HepG2 (cell line): ENCODE data around the gene CERT1. TPM values are rescaled to one million over a fixed set of nuclear protein-coding genes. Genes with fewer than 3 reads are reported as not detected.

Experiments used
- ATAC-seq: fragments of 200-7000 bp; cut with Tn5 transposase; 3 replicates; pipeline ENCODE4 v1.9.1; 2020; ENCODE audit warnings: mild to moderate bottlenecking, moderate library complexity
- BruUV-seq: library from RNA; stranded (reverse); fragments of 400-500 nt; replicated peaks from 2 replicates; lab custom pipeline; 2021; lab: Mats Ljungman, UMichigan
- CTCF ChIA-PET: fragments of 300-600 bp; formaldehyde crosslinking; extraction: SDS; loops from one replicate; lab custom pipeline; 2021; ENCODE audit warnings: low total read pairs, inconsistent platforms, low intra/inter-chr PET ratio; lab: Yijun Ruan, JAX
- POLR2A ChIA-PET: fragments of 350-600 bp; sonication (Branson Sonifier 250); formaldehyde crosslinking; loops from one replicate; lab custom pipeline; 2020; ENCODE audit warnings: antibody characterized with exemption, inconsistent platforms; lab: Yijun Ruan, JAX
- DNase-seq: peaks from one replicate; pipeline ENCODE4 v3.0.0-alpha.2; 2015; ENCODE audit warnings: low spot score
- FAIRE-seq: peaks from 3 replicates; lab custom pipeline; 2011; peaks lifted over from hg19 to GRCh38; lab: Jason Lieb, UNC
- H2AFZ ChIP-seq: one replicate; pipeline ENCODE4 v1.6.1; 2011; ENCODE audit warnings: low read length, inconsistent platforms
- H3K27ac ChIP-seq: fragments of 300-600 bp; 3 replicates; pipeline ENCODE4 v1.8.0; 2011; ENCODE audit warnings: mixed run types, mild to moderate bottlenecking, mixed read lengths, low read length, inconsistent platforms; ENCODE audit not compliant: insufficient read depth; ENCODE audit errors: extremely low read length
- H3K27me3 ChIP-seq, 2 experiments: fragments of 200-600 bp in 1 of 2; 2 replicates in 1 of 2; 3 replicates in 1 of 2; pipeline versions ENCODE4 v1.6.0 to v1.8.0; 2011; ENCODE audit warnings: low read length in 2 of 2, mild to moderate bottlenecking in 2 of 2, moderate library complexity in 2 of 2, inconsistent platforms in 1 of 2; ENCODE audit not compliant: insufficient read depth in 2 of 2, control insufficient read depth in 1 of 2
- H3K36me3 ChIP-seq, 2 experiments: fragments of 200-600 bp in 1 of 2; replicated peaks in 1 of 2; 2 replicates in 1 of 2; 3 replicates in 1 of 2; pipeline versions ENCODE4 v1.5.1 to v1.8.0; 2011; ENCODE audit warnings: low read length in 2 of 2, inconsistent platforms in 1 of 2; ENCODE audit not compliant: insufficient read depth in 2 of 2, control insufficient read depth in 1 of 2
- H3K4me1 ChIP-seq: 2 replicates; pipeline ENCODE4 v1.5.1; 2012; ENCODE audit warnings: low read length, inconsistent platforms; ENCODE audit not compliant: insufficient read depth
- H3K4me2 ChIP-seq: 2 replicates; pipeline ENCODE4 v1.6.0; 2011; ENCODE audit warnings: low read depth, low read length, inconsistent platforms
- H3K4me3 ChIP-seq, 3 experiments: fragments of 200-600 bp in 1 of 3; sonication (generic), shearing (Covaris generic) in 1 of 3; replicated peaks in 1 of 3; 2 replicates each; pipeline ENCODE4 v1.5.1; 2011 to 2016; ENCODE audit warnings: low read length in 3 of 3, inconsistent platforms in 2 of 3, low read depth in 2 of 3, mild to moderate bottlenecking in 2 of 3, control low read depth in 1 of 3, mixed read lengths in 1 of 3; ENCODE audit not compliant: insufficient read depth in 1 of 3
- H3K79me2 ChIP-seq: one replicate; pipeline ENCODE4 v1.6.1; 2011; ENCODE audit warnings: low read length, inconsistent platforms; ENCODE audit not compliant: insufficient read depth
- H3K9ac ChIP-seq: 2 replicates; pipeline ENCODE4 v1.6.0; 2011; ENCODE audit warnings: mild to moderate bottlenecking, low read depth, low read length, inconsistent platforms; ENCODE audit not compliant: insufficient read depth
- H3K9me3 ChIP-seq: 2 replicates; pipeline ENCODE4 v1.5.1; 2012; ENCODE audit warnings: mild to moderate bottlenecking, low read length
- H4K20me1 ChIP-seq: 2 replicates; pipeline ENCODE4 v1.6.0; 2011; ENCODE audit warnings: inconsistent platforms, mild to moderate bottlenecking, low read length, moderate library complexity; ENCODE audit not compliant: insufficient read depth
- ADNP ChIP-seq: sonication (generic); formaldehyde crosslinking; IDR thresholded peaks from 2 replicates; pipeline ENCODE4 v1.4.0; 2020; ENCODE audit warnings: missing genetic modification reagents
- CEBPB ChIP-seq: IDR thresholded peaks from 2 replicates; pipeline ENCODE4 v1.6.1; 2011; ENCODE audit warnings: low read depth, low read length, improper control_type of control experiment, borderline replicate concordance
- NAIF1 ChIP-seq: sonication (generic); formaldehyde crosslinking; IDR thresholded peaks from 2 replicates; pipeline ENCODE4 v1.5.0; 2020; ENCODE audit warnings: mild to moderate bottlenecking, missing genetic modification reagents, borderline replicate concordance
- NBN ChIP-seq: fragments of 450-650 bp; conservative IDR thresholded peaks from 2 replicates; pipeline ENCODE4 v1.6.1; 2017
- PAWR ChIP-seq: sonication (generic); formaldehyde crosslinking; IDR thresholded peaks from 2 replicates; pipeline ENCODE4 v1.4.0; 2020; ENCODE audit warnings: missing genetic modification reagents, mild to moderate bottlenecking, borderline replicate concordance
- PHF21A ChIP-seq: sonication (generic); formaldehyde crosslinking; IDR thresholded peaks from 2 replicates; pipeline ENCODE4 v1.5.0; 2020; ENCODE audit warnings: mild to moderate bottlenecking, missing genetic modification reagents
- PRMT3 ChIP-seq: sonication (generic); formaldehyde crosslinking; IDR thresholded peaks from 2 replicates; pipeline ENCODE4 v1.8.1; 2022; ENCODE audit warnings: low read depth, mild to moderate bottlenecking, moderate library complexity, missing genetic modification reagents, borderline replicate concordance
- ZFX ChIP-seq: sonication (generic); formaldehyde crosslinking; IDR thresholded peaks from 2 replicates; pipeline ENCODE4 v1.4.0; 2020; ENCODE audit warnings: mild to moderate bottlenecking, low read depth, missing genetic modification reagents, moderate library complexity
- ZNF589 ChIP-seq: sonication (generic); formaldehyde crosslinking; conservative IDR thresholded peaks from 2 replicates; pipeline ENCODE4 v1.8.0; 2022; ENCODE audit warnings: mild to moderate bottlenecking, moderate library complexity, missing genetic modification reagents
- ZNF782 ChIP-seq: sonication (generic); formaldehyde crosslinking; IDR thresholded peaks from 2 replicates; pipeline ENCODE4 v1.4.0; 2020; ENCODE audit warnings: missing genetic modification reagents, mild to moderate bottlenecking, borderline replicate concordance
- WGBS: methylation state at CpG from one replicate; pipeline ENCODE4 v1.1.6; 2017; ENCODE audit warnings: low lambda C conversion rate; 5-methylcytosine and 5-hydroxymethylcytosine counted together
- in situ Hi-C: cut with HindIII; loops from 2 replicates; pipeline ENCODE4 v1.10.0; 2017; ENCODE audit warnings: low pct_unique_long_range_greater_than_20kb; ENCODE audit not compliant: extremely low pct_ligation_motif_present
- intact Hi-C: fragments of 100-400 bp; cut with micrococcal nuclease; formaldehyde crosslinking; loops from one replicate; pipeline ENCODE4 v1.10.0; 2022; ENCODE audit not compliant: unreplicated experiment
- polyA plus RNA-seq, 8 experiments: library from polyadenylated mRNA; depleted of rRNA in 3 of 8; stranded (reverse) in 7 of 8; unstranded in 1 of 8; fragments of >200 nt; fragmentation: Illumina TruSeq in 4 of 8; extraction: Trizol in 4 of 8; gene quantifications; 2 replicates each; pipeline versions ENCODE4 v1.2.1 to v1.2.3, GENCODE V29; 2011 to 2016; ENCODE audit warnings: low read depth in 4 of 8, missing spikeins in 1 of 8, mixed read lengths in 1 of 8; ENCODE audit not compliant: insufficient read depth in 1 of 8
- total RNA-seq, 5 experiments: library from RNA; depleted of rRNA; stranded (reverse); fragments of >200 nt; fragmentation: Illumina TruSeq; extraction: Trizol; gene quantifications; 2 replicates each; pipeline ENCODE4 v1.2.3, GENCODE V29; 2016; ENCODE audit warnings: low read depth in 1 of 5
- TF ChIP-seq, protein P1 (sequence below): IDR thresholded peaks from 2 replicates; pipeline ENCODE4 v1.6.1; 2016; ENCODE audit warnings: low read depth, borderline replicate concordance
- TF ChIP-seq, protein P2 (sequence below): sonication (generic); formaldehyde crosslinking; IDR thresholded peaks from 2 replicates; pipeline ENCODE4 v1.4.0; 2020; ENCODE audit warnings: mild to moderate bottlenecking, missing genetic modification reagents

Gene CERT1
- total and polyA plus RNA-seq, 2 of the 13 experiments (the other 11 are each of a cell fraction or from before 2014, with no cell fraction given), result 8.2 to 12.7 TPM

DNA sequence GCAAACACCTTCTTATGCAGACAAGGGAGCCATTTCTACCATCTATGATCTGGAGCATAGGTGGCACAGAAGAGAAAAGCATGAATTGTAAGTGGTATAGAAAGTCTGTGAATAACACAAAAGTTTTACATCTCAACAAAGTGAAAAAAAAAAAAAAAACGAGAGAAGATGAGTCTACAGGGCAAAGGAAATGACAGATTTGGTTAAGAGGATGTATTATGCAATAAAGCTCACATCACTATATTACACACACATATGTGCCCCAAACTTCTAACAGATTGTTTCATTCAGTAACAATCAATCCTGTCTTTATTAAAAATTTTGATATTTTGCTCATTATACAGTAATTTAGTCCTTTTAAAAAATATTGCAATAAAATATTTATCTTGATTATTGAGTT, 49.8 kb downstream of the CERT1 start:
- no peak for ATAC-seq
- 0 out of 5 replicates have a peak, but pooled peaks cover 0 to 6% of the 10 kb centered on the region in 2 experiments for H3K36me3 ChIP-seq
- H2AFZ ChIP-seq, result no peak overlapping the region
- no TSS peak for BruUV-seq
- DNase-seq, result no peak
- H3K4me1 ChIP-seq, result peaks cover 10% of the 10 kb centered on the region
- CTCF ChIA-PET, result no interaction called here
- in situ Hi-C loops, result no loop called here
- no peaks in the 10 kb centered on the region for H3K9me3 ChIP-seq
- peaks cover 8% of the 10 kb centered on the region; the same call in 1 of the 2 replicates for H4K20me1 ChIP-seq
- TF ChIP-seq ADNP (CRISPR knock-in tag), result no peak
- TF ChIP-seq, protein P1, sequence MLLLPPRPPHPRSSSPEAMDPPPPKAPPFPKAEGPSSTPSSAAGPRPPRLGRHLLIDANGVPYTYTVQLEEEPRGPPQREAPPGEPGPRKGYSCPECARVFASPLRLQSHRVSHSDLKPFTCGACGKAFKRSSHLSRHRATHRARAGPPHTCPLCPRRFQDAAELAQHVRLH (CRISPR knock-in tag), result no peak
- peak; percentile 22; the same call in 1 of the 2 replicates for TF ChIP-seq CEBPB
- TF ChIP-seq, all 625 proteins: peak for 1
- H3K4me3 ChIP-seq, result no peak overlapping the region
- no peak for FAIRE-seq
- H3K79me2 ChIP-seq, result peaks cover 3% of the 10 kb centered on the region
- no peaks in the 10 kb centered on the region for H3K27me3 ChIP-seq
- POLR2A ChIA-PET, result no interaction called here
- no peak overlapping the region for H3K4me2 ChIP-seq
- H3K27ac ChIP-seq, result no peak overlapping the region
- 65% methylated on average over 1 of the region's 1 CpG for WGBS
- H3K9ac ChIP-seq, result no peak overlapping the region
- intact Hi-C loops, result no loop called here

DNA sequence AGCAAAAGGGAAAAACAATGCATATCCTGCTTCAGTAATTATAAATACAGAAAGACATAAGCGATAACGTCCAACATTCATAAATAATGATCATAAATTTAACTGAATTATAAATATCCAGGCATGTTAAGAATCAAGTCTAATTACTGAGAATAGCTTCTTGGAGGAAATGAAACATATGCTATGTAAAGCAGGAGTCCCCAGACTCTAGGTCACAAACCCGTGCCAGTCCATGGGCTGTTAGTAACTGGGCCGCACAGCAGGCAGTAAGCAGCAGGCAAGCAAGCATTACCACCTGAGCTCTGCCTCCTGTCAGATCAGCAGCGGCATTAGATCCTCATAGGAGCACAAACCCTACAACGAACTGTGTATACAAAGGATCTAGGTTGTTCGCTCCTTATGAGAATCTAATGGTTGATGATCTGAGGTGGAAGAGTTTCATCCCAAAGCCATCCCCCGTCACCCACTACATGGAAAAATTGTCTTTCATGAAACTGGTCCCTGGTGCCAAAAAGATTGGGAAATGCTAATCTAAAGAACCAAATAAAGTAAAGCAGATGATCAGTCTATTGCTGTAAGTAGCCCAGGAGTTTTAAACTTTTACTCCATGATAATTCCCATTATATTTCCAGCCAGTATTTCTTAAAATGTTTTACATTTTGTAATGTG, 50.4 kb downstream of the CERT1 start:
- peaks cover 10% of the 10 kb centered on the region for H3K4me1 ChIP-seq
- H3K4me2 ChIP-seq, result no peak overlapping the region
- H3K27me3 ChIP-seq, result no peaks in the 10 kb centered on the region
- H4K20me1 ChIP-seq, result peaks cover 8% of the 10 kb centered on the region; the same call in 1 of the 2 replicates
- no peaks in the 10 kb centered on the region for H3K9me3 ChIP-seq
- H3K27ac ChIP-seq, result no peak overlapping the region
- TF ChIP-seq ZNF782 (CRISPR knock-in tag), result no peak
- no peak for TF ChIP-seq NAIF1 (CRISPR knock-in tag)
- no peak for TF ChIP-seq NBN
- no peak for TF ChIP-seq ZFX (CRISPR knock-in tag)
- TF ChIP-seq PRMT3, result no peak
- no peak for TF ChIP-seq ZNF589
- no peak for TF ChIP-seq PAWR (CRISPR knock-in tag)
- TF ChIP-seq, protein P2, sequence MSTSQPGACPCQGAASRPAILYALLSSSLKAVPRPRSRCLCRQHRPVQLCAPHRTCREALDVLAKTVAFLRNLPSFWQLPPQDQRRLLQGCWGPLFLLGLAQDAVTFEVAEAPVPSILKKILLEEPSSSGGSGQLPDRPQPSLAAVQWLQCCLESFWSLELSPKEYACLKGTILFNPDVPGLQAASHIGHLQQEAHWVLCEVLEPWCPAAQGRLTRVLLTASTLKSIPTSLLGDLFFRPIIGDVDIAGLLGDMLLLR (CRISPR knock-in tag), result no peak
- TF ChIP-seq PHF21A (CRISPR knock-in tag), result no peak
- no peak overlapping the region for H3K4me3 ChIP-seq
- intact Hi-C loops (no loop called here), in situ Hi-C loops (no loop called here)
- 0 out of 5 replicates have a peak, but pooled peaks cover 0 to 6% of the 10 kb centered on the region in 2 experiments for H3K36me3 ChIP-seq
- H2AFZ ChIP-seq, result no peak overlapping the region
- no TSS peak for BruUV-seq
- WGBS, result 97% methylated on average over 8 of the region's 8 CpGs
- H3K9ac ChIP-seq, result no peak overlapping the region
- ChIA-PET CTCF (no interaction called here), POLR2A (no interaction called here)
- FAIRE-seq (no peak), DNase-seq (no peak), ATAC-seq (no peak)
- H3K79me2 ChIP-seq, result peaks cover under 1% of the 10 kb centered on the region
